ENCODE results near the gene CDH23. TPM values are rescaled to one million over a fixed set of nuclear protein-coding genes. Genes with fewer than 3 reads are reported as not detected.

The CDH23 gene
- total and polyA plus RNA-seq, 9 of the 15 experiments (the other 6 are each of a cell fraction or from before 2014, with no cell fraction given), result 0.18 to 1.2 (median 0.47) TPM

- no peak for TF ChIP-seq IRF9 (tag; IDR thresholded peaks at IDR 0.05)
- peak; percentile 53; the same call in 1 of the 2 replicates for TF ChIP-seq MAFK (IDR thresholded peaks at IDR 0.05; ENCODE audit: low read length)
- peak; percentile 90 for TF ChIP-seq CEBPB (tag; IDR thresholded peaks at IDR 0.05)
- TF ChIP-seq DPF2 (IDR thresholded peaks at IDR 0.05), result peak; percentile 26; the same call in 1 of the 2 replicates
- 0 out of 2 replicates have a peak, but pooled peaks have one; percentile 39 for TF ChIP-seq CREB3 (tag; conservative IDR thresholded peaks at IDR 0.05; ENCODE audit: low read depth)
- TF ChIP-seq PPARD (CRISPR knock-in tag; IDR thresholded peaks at IDR 0.05), result no peak
- peak; percentile 33 for TF ChIP-seq DACH1 (IDR thresholded peaks at IDR 0.05; ENCODE audit: partially characterized antibody)
- no peak for TF ChIP-seq RBFOX2 (IDR thresholded peaks at IDR 0.05; ENCODE audit: low read depth, low read length)
- TF ChIP-seq ZFX (CRISPR knock-in tag; IDR thresholded peaks at IDR 0.05), result 0 out of 2 replicates have a peak, but pooled peaks have one; percentile 19
- TF ChIP-seq MAFG (tag; conservative IDR thresholded peaks at IDR 0.05), result peak; percentile 70
- TF ChIP-seq CEBPG (CRISPR knock-in tag; IDR thresholded peaks at IDR 0.05), result peak; percentile 34; the same call in 1 of the 2 replicates
- peak; percentile 24 to 56; a peak in 2 of 4 replicates for TF ChIP-seq CEBPG (tag; conservative IDR thresholded peaks at IDR 0.05 in 1 of 2, IDR thresholded peaks at IDR 0.05 in 1 of 2)
- TF ChIP-seq ZNF316 (IDR thresholded peaks at IDR 0.05), result peak; percentile 69; the same call in 1 of the 2 replicates
- TF ChIP-seq PBX2 (CRISPR knock-in tag; IDR thresholded peaks at IDR 0.05; ENCODE audit: low read depth), result no peak
- TF ChIP-seq PBX2 (tag; conservative IDR thresholded peaks at IDR 0.05; ENCODE audit: low read depth), result peak; percentile 68
- TF ChIP-seq KLF6 (CRISPR knock-in tag; IDR thresholded peaks at IDR 0.05; ENCODE audit: borderline replicate concordance), result no peak
- no peak for TF ChIP-seq KDM2B (CRISPR knock-in tag; IDR thresholded peaks at IDR 0.05)
- TF ChIP-seq ZNF445 (CRISPR knock-in tag; IDR thresholded peaks at IDR 0.05; ENCODE audit: low read depth), result no peak
- TF ChIP-seq ETV5 (CRISPR knock-in tag; IDR thresholded peaks at IDR 0.05; ENCODE audit: low read depth), result no peak
- TF ChIP-seq C11orf30 (IDR thresholded peaks at IDR 0.05; ENCODE audit: low read depth), result peak; percentile 69
Measured at GRCh38 chr10:71382757-71383156, 14.0 kb upstream of the CDH23 start (continued).
